Heart left ventricle (tissue), 16 donors: ENCODE measurements around the gene MTMR1. TPM values are rescaled to one million over a fixed set of nuclear protein-coding genes. Genes with fewer than 3 reads are reported as not detected.

Experiments
- ATAC-seq, 4 donors: fragments of 200-7000 bp; cut with Tn5 transposase; one replicate each; pipeline ENCODE4 v1.9.1; 2020 to 2022; ENCODE audit warnings: moderate library complexity in 4 of 4, mild to moderate bottlenecking in 3 of 4, moderate number of reproducible peaks in 1 of 4
- DNase-seq, 5 donors: peaks; one replicate each; pipeline ENCODE4 v3.0.0-alpha.2; 2020
- H3K27ac ChIP-seq, 12 donors: fragments of 200-600 bp; sonication (generic) in 4 of 12; one replicate each; pipeline versions ENCODE4 v1.5.0 to v1.8.0; 2016 to 2022; ENCODE audit warnings: mild to moderate bottlenecking in 2 of 12
- H3K27me3 ChIP-seq, 9 donors: fragments of 200-600 bp; sonication (generic) in 2 of 9; one replicate each; pipeline versions ENCODE4 v1.5.1 to v1.8.0; 2016 to 2022; ENCODE audit warnings: mild to moderate bottlenecking in 3 of 9
- H3K36me3 ChIP-seq, 9 donors: fragments of 200-600 bp; sonication (generic) in 2 of 9; one replicate each; pipeline versions ENCODE4 v1.5.0 to v1.8.0; 2018 to 2022; ENCODE audit warnings: mild to moderate bottlenecking in 2 of 9
- H3K4me1 ChIP-seq, 12 donors: fragments of 200-600 bp; sonication (generic) in 4 of 12; one replicate each; pipeline versions ENCODE4 v1.5.0 to v1.8.0; 2016 to 2022; ENCODE audit warnings: mild to moderate bottlenecking in 3 of 12
- H3K4me3 ChIP-seq, 12 donors: fragments of 200-600 bp; sonication (generic) in 4 of 12; one replicate each; pipeline versions ENCODE4 v1.5.0 to v1.8.0; 2017 to 2022; ENCODE audit warnings: mild to moderate bottlenecking in 9 of 12, moderate library complexity in 4 of 12
- H3K9me3 ChIP-seq, 12 donors: fragments of 200-600 bp; sonication (generic) in 4 of 12; one replicate each; pipeline versions ENCODE4 v1.5.0 to v1.8.0; 2016 to 2022; ENCODE audit warnings: mild to moderate bottlenecking in 1 of 12
- POLR2A ChIP-seq, 2 donors: fragments of 450-650 bp; IDR thresholded peaks; one replicate each; pipeline ENCODE4 v1.6.1; 2017; ENCODE audit warnings: antibody characterized with exemption in 2 of 2, mild to moderate bottlenecking in 2 of 2, moderate library complexity in 2 of 2
- WGBS, 4 donors: extraction: QIAGEN DNeasy Blood & Tissue Kit in 2 of 4; methylation state at CpG; one replicate each; pipeline versions ENCODE4 v1.1.5 to v1.1.7; 2013 to 2018; 5-methylcytosine and 5-hydroxymethylcytosine counted together
- intact Hi-C, 10 donors: fragments of 100-400 bp; cut with DNase I; formaldehyde crosslinking; loops; one replicate each; pipeline versions ENCODE4 v1.11.1 to v1.14.2; 2022
- polyA plus RNA-seq, 2 donors: library from polyadenylated mRNA; stranded (reverse); fragments of 200-250 nt; gene quantifications; one replicate each; pipeline ENCODE4 v1.2.3, GENCODE V29; 2013
- total RNA-seq, 9 donors: library from RNA; depleted of rRNA in 2 of 9; stranded (reverse); fragments of >200 nt in 2 of 9; fragmentation: NEBNext Ultra II Directional in 3 of 9; extraction: Animal tissue kit (Norgen Biotek cat#: 25700) in 3 of 9; gene quantifications; one replicate each; pipeline versions ENCODE4 v1.1.0 to v1.2.4, GENCODE V29; 2016 to 2023
- TF ChIP-seq, protein P1 (sequence below), 12 donors: fragments of 200-600 bp; sonication (generic) in 4 of 12; IDR thresholded peaks; one replicate each; pipeline versions ENCODE4 v1.5.0 to v1.8.0; 2018 to 2022; ENCODE audit warnings: antibody characterized with exemption in 12 of 12, mild to moderate bottlenecking in 5 of 12
- donor health status: ischemic (EF 13 %, LVEDD 7.1; RV severe dilation, severe dysfunction).
- donor health status: healthy with polysubstance abuse.
- donor health status: DM: no; HTN: yes; CAD: no.
- donor health status: DM: no; HTN: no; CAD: no.
- donor health status: ischemic (EF 25% LVEDD 6.9; RV normal size, moderate dysfunction).
- donor health status: ischemic (EF 25% LVEDD 5.7; RV mildly dilated, moderate dysfunction).
- donor health status: healthy.
- donor health status: DM: yes; HTN: yes; CAD: no.
- donor health status: ischemic (EF 35%, LVEDD 5.7; RV mildly dilated, moderate dysfunction).
- donor health status: nonischemic (EF 11% LVEDD 7.7; RV severe dilation, severe dysfunction).
- donor health status: DM: yes; HTN: yes; CAD: no.
- donor health status: PGD.
- donor health status: ischemic (EF 29% LVEDD 5.4; RV normal size, mild dysfunction).
- donor health status: nonischemic (EF 23%, LVEDD 6.1; RV moderate dilation, normal function).

The MTMR1 gene
- total and polyA plus RNA-seq, 11 donors = 5.1 to 59.7 (median 21.0) TPM

DNA sequence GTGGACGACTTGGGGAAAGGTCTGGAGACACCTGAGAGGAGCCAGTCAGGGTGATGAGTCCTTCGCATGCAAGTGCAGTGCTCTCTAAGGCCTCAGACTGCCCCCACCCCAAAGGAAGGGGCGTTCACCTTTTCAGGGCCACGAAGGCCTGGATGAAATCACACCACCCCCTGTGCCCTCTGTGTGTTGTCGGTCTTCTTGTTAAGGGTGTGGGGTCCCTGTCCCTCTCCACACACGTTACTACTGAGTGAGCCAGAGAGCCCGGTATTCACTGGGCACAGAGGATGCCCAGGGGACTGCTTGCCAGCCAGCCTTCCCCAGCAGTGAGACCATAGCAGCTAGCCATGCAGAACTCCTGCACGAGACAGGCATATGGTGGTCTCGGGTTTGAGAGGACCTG is 72.0 kb downstream of the MTMR1 start:
- 83 to 91% (median 87%) methylated on average over 9 of the region's 9 CpGs for WGBS, 4 donors
- H3K9me3 ChIP-seq = no peaks in the 10 kb centered on the region
- no peak overlapping the region for H3K27ac ChIP-seq
- H3K27me3 ChIP-seq = no peaks in the 10 kb centered on the region
- DNase-seq (no peak), ATAC-seq (no peak)
- H3K36me3 ChIP-seq = peaks cover 0 to 10% (median 0%) of the 10 kb centered on the region in 9 donors
- intact Hi-C loops = no loop called here
- no peak for TF ChIP-seq POLR2A (IDR thresholded peaks at IDR 0.05)
- TF ChIP-seq, protein P1, sequence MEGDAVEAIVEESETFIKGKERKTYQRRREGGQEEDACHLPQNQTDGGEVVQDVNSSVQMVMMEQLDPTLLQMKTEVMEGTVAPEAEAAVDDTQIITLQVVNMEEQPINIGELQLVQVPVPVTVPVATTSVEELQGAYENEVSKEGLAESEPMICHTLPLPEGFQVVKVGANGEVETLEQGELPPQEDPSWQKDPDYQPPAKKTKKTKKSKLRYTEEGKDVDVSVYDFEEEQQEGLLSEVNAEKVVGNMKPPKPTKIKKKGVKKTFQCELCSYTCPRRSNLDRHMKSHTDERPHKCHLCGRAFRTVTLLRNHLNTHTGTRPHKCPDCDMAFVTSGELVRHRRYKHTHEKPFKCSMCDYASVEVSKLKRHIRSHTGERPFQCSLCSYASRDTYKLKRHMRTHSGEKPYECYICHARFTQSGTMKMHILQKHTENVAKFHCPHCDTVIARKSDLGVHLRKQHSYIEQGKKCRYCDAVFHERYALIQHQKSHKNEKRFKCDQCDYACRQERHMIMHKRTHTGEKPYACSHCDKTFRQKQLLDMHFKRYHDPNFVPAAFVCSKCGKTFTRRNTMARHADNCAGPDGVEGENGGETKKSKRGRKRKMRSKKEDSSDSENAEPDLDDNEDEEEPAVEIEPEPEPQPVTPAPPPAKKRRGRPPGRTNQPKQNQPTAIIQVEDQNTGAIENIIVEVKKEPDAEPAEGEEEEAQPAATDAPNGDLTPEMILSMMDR (IDR thresholded peaks at IDR 0.05) = no peak
- H3K4me3 ChIP-seq = no peak overlapping the region
- peaks cover 0 to 15% (median 8%) of the 10 kb centered on the region in 12 donors for H3K4me1 ChIP-seq

DNA sequence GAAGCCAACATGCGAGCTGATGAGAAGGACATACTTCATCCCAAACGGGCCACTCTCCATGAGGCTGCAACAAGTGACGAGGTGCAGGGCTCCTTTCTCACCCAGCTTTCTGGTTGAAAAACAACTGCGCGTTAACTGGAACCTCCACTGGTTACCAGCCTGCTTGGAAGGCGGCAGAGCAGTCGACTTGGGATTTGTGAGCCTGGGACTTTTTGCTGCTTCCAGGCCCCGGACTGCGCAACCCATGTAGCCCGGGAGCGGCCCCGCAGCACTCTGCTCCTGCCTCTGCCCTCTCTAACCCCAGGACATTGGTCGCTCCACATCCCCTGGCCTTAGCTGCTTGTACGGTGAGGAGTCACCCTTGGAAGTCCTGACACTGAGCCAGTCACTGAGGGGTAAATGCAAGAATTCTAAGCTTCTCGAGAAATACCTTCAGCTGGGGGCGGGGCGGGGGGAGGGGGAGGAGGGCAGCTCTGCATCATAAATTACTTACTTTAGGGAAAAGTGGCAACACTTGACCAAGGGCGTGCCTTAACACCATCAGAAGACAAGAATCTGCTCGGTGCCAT is 72.7 kb downstream of the MTMR1 start:
- H3K27me3 ChIP-seq = no peaks in the 10 kb centered on the region
- no peak overlapping the region for H3K4me3 ChIP-seq
- intact Hi-C loops = no loop called here
- WGBS, 4 donors = 87 to 94% (median 90%) methylated on average over 15 to 19 of the region's 19 CpGs
- DNase-seq (no peak), ATAC-seq (no peak)
- peaks cover 0 to 15% (median 8%) of the 10 kb centered on the region in 12 donors for H3K4me1 ChIP-seq
- no peak overlapping the region for H3K27ac ChIP-seq
- H3K9me3 ChIP-seq = no peaks in the 10 kb centered on the region
- H3K36me3 ChIP-seq = peaks cover 0 to 12% (median 0%) of the 10 kb centered on the region in 9 donors
- no peak for TF ChIP-seq POLR2A (IDR thresholded peaks at IDR 0.05)
- TF ChIP-seq, protein P1 (IDR thresholded peaks at IDR 0.05) = no peak

DNA sequence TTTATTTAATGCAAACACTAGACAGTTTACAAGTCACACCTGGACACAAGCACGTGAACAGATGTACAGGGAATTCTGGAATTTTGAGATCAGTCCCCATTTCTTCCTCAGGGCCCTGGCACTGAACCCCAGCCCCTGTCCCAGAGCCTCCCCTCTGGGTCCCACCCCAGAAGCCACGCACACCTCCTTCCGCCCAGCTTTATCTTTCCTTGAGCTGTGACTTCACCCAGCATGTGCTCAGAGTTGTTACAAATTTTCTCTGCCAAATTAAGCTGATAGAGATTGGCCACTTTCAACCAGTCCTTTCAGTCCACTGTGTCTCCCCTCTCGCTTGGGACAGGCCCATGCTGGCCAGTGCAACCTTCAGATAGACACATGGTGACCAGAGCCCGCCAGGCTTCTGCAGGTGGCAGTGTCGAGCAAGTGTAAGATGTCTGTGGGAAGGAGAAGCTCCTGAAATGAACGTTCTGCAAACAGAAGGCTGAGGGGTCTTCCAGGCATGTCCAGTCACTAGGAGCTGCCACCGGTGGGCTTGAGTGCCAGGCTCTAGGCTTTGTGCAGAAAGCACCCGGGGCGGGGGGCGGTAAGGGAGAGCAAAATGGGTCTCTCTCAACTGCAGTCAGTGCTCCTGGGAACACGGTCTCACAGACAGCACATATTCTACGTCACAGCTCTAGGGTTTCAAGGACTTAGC is 73.3 kb downstream of the MTMR1 start:
- no peaks in the 10 kb centered on the region for H3K9me3 ChIP-seq
- DNase-seq (no peak), ATAC-seq (peak in 2 of 4 donors; percentile 13 to 15)
- peaks cover 0 to 15% (median 8%) of the 10 kb centered on the region in 12 donors for H3K4me1 ChIP-seq
- TF ChIP-seq, protein P1 (IDR thresholded peaks at IDR 0.05) = peak in 1 of 12 donors; percentile 11
- no peak for TF ChIP-seq POLR2A (IDR thresholded peaks at IDR 0.05)
- H3K27me3 ChIP-seq = no peaks in the 10 kb centered on the region
- H3K36me3 ChIP-seq = peaks cover 0 to 12% (median 0%) of the 10 kb centered on the region in 9 donors
- 79 to 86% (median 81%) methylated on average over 13 of the region's 13 CpGs for whole genome bisulfite sequencing, 4 donors
- no peak overlapping the region for H3K27ac ChIP-seq
- intact Hi-C loops = no loop called here
- H3K4me3 ChIP-seq = no peak overlapping the region

DNA sequence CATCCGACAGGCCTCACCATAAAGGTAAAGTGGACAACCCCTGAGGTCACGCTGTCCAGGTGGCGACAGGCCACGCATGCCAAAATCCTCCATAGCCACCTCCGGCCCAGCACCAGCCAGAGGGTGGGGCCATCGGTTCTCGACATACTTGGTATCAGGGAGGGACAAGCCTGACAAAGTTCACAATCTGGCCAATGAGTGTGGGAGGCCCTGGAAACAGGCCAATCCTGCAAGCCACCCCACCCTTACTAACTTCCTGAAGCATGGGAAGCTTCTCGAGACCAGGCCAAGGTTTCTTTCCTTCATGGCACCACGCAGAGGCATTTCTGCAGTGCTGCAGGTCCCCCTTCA is 73.8 kb downstream of the MTMR1 start:
- ATAC-seq = peak in 3 of 4 donors; percentile 29 to 61 (median 35)
- peaks cover 0 to 12% (median 0%) of the 10 kb centered on the region in 9 donors for H3K36me3 ChIP-seq
- H3K27me3 ChIP-seq = no peaks in the 10 kb centered on the region
- no peaks in the 10 kb centered on the region for H3K9me3 ChIP-seq
- TF ChIP-seq, protein P1 (IDR thresholded peaks at IDR 0.05) = no peak
- intact Hi-C loops = no loop called here
- peak in 3 of 5 donors; percentile 31 to 45 (median 32) for DNase-seq
- peaks cover 0 to 15% (median 8%) of the 10 kb centered on the region in 12 donors for H3K4me1 ChIP-seq
- 55 to 57% (median 56%) methylated on average over 4 to 9 of the region's 9 CpGs for WGBS, 4 donors
- no peak overlapping the region for H3K27ac ChIP-seq
- no peak overlapping the region for H3K4me3 ChIP-seq
